HCT116 (cell line): ENCODE data around the gene TMEM143. TPM values are rescaled to one million over a fixed set of nuclear protein-coding genes. Genes with fewer than 3 reads are reported as not detected.

Experiments
- ATAC-seq: fragments of 200-7000 bp; cut with Tn5 transposase; 2 replicates; pipeline ENCODE4 v1.9.1; 2020; ENCODE audit warnings: mild to moderate bottlenecking, moderate library complexity
- BruUV-seq: library from RNA; stranded (reverse); fragments of 400-500 nt; replicated peaks from 2 replicates; lab custom pipeline; 2021; lab: Mats Ljungman, UMichigan
- CTCF ChIA-PET: fragments of 300-600 bp; sonication (Branson Sonifier 250); formaldehyde crosslinking; loops from one replicate; lab custom pipeline; 2021; ENCODE audit warnings: antibody characterized with exemption; lab: Charles Lee
- POLR2A ChIA-PET: fragments of 300-600, 350-600 bp; sonication (Branson Sonifier 250); formaldehyde crosslinking; loops from one replicate; lab custom pipeline; 2021; ENCODE audit warnings: antibody characterized with exemption; lab: Charles Lee
- RAD21 ChIA-PET, 2 experiments: fragments of 300-600 bp; sonication (Branson Sonifier 250); formaldehyde crosslinking; loops; one replicate each; lab custom pipeline; 2023; ENCODE audit warnings: low total read pairs in 2 of 2; ENCODE audit not compliant: uncharacterized antibody in 2 of 2, unreplicated experiment in 2 of 2, low non-redundant PET in 1 of 2; lab: Charles Lee
- DNase-seq: peaks from one replicate; pipeline ENCODE4 v3.0.0-alpha.2; 2010; ENCODE audit warnings: low read depth, low spot score
- H2AFZ ChIP-seq: fragments of 200-600 bp; shearing (Covaris generic), sonication (generic); 2 replicates; pipeline ENCODE4 v1.6.1; 2017; ENCODE audit warnings: low read depth, mixed run types, mixed read lengths, antibody characterized with exemption, low read length; ENCODE audit not compliant: poor library complexity, severe bottlenecking
- H3K27ac ChIP-seq: 2 replicates; pipeline ENCODE4 v1.5.1; 2012; ENCODE audit warnings: low read depth, low read length
- H3K27me3 ChIP-seq: fragments of 200-600 bp; sonication (generic); 2 replicates; pipeline ENCODE4 v1.6.1; 2016; ENCODE audit warnings: mixed run types, low read length, mixed read lengths; ENCODE audit not compliant: insufficient read depth
- H3K36me3 ChIP-seq, 2 experiments: fragments of 200-500 bp in 1 of 2; fragments of 200-600 bp in 1 of 2; sonication (Bioruptor generic) in 1 of 2; sonication (generic) in 1 of 2; 2 replicates each; pipeline versions ENCODE4 v1.5.1 to v1.6.1; 2014 to 2016; ENCODE audit warnings: low read length in 2 of 2, inconsistent platforms in 1 of 2, mixed read lengths in 1 of 2, mixed run types in 1 of 2; ENCODE audit not compliant: insufficient read depth in 2 of 2, control insufficient read depth in 1 of 2
- H3K4me1 ChIP-seq, 2 experiments: fragments of 200-600 bp in 1 of 2; sonication (generic) in 1 of 2; 2 replicates each; pipeline versions ENCODE4 v1.5.1 to v1.6.1; 2012 to 2017; ENCODE audit warnings: low read length in 2 of 2, inconsistent platforms in 1 of 2, mild to moderate bottlenecking in 1 of 2, mixed read lengths in 1 of 2, mixed run types in 1 of 2, moderate library complexity in 1 of 2; ENCODE audit not compliant: insufficient read depth in 2 of 2, control insufficient read depth in 1 of 2
- H3K4me2 ChIP-seq: fragments of 200-600 bp; sonication (generic); 2 replicates; pipeline ENCODE4 v1.6.1; 2017; ENCODE audit warnings: mixed run types, low read length, mixed read lengths
- H3K4me3 ChIP-seq, 2 experiments: fragments of 200-600 bp in 1 of 2; sonication (generic) in 1 of 2; replicated peaks in 1 of 2; 2 replicates each; pipeline ENCODE4 v1.5.1; 2011 to 2016; ENCODE audit warnings: low read length in 2 of 2, control low read depth in 1 of 2, low read depth in 1 of 2, mild to moderate bottlenecking in 1 of 2, mixed read lengths in 1 of 2, mixed run types in 1 of 2
- H3K79me2 ChIP-seq: fragments of 200-600 bp; sonication (generic); 2 replicates; pipeline ENCODE4 v1.6.1; 2017; ENCODE audit warnings: mild to moderate bottlenecking, mixed run types, low read length, moderate library complexity, mixed read lengths; ENCODE audit not compliant: insufficient read depth
- H3K9ac ChIP-seq: fragments of 200-600 bp; sonication (generic); 2 replicates; pipeline ENCODE4 v1.6.1; 2016; ENCODE audit warnings: low read length, mixed read lengths
- H3K9me2 ChIP-seq: fragments of 200-600 bp; sonication (generic), shearing (Covaris generic); 2 replicates; pipeline ENCODE4 v1.6.1; 2017; ENCODE audit warnings: mixed run types, mild to moderate bottlenecking, moderate library complexity; ENCODE audit not compliant: insufficient read depth
- H3K9me3 ChIP-seq, 2 experiments: fragments of 200-500 bp in 1 of 2; fragments of 200-600 bp in 1 of 2; sonication (Bioruptor generic) in 1 of 2; sonication (generic) in 1 of 2; 2 replicates each; pipeline ENCODE4 v1.6.1; 2014 to 2017; ENCODE audit warnings: low read length in 2 of 2, mixed read lengths in 2 of 2, inconsistent platforms in 1 of 2, low read depth in 1 of 2, mild to moderate bottlenecking in 1 of 2, mixed run types in 1 of 2, moderate library complexity in 1 of 2; ENCODE audit not compliant: control insufficient read depth in 1 of 2, insufficient read depth in 1 of 2
- H4K20me1 ChIP-seq: fragments of 200-600 bp; sonication (generic), shearing (Covaris generic); 2 replicates; pipeline ENCODE4 v1.6.1; 2017; ENCODE audit warnings: mixed run types, mild to moderate bottlenecking, moderate library complexity; ENCODE audit not compliant: insufficient read depth
- EZH2 ChIP-seq: fragments of 200-600 bp; sonication (generic); IDR thresholded peaks from 2 replicates; pipeline ENCODE4 v1.6.1; 2017; ENCODE audit warnings: antibody characterized with exemption, mixed run types
- JUND ChIP-seq: IDR thresholded peaks from 2 replicates; pipeline ENCODE4 v1.6.1; 2012
- POLR2AphosphoS5 ChIP-seq: IDR thresholded peaks from 2 replicates; pipeline ENCODE4 v1.6.1; 2011; ENCODE audit warnings: mild to moderate bottlenecking, low read depth, low read length, moderate library complexity
- REST ChIP-seq: IDR thresholded peaks from 2 replicates; pipeline ENCODE4 v1.6.1; 2012; ENCODE audit warnings: low read depth
- TCF7L2 ChIP-seq: IDR thresholded peaks from 2 replicates; pipeline ENCODE4 v1.7.0; 2011; ENCODE audit warnings: borderline replicate concordance, inconsistent platforms; ENCODE audit not compliant: insufficient read depth, insufficient read length; ENCODE audit errors: extremely low read depth
- YY1 ChIP-seq: IDR thresholded peaks from 2 replicates; pipeline ENCODE4 v1.6.1; 2011; ENCODE audit warnings: low read length, low read depth, moderate library complexity, mild to moderate bottlenecking; ENCODE audit not compliant: insufficient replicate concordance; ENCODE audit errors: extremely low read depth
- ZFX ChIP-seq: fragments of 450-650 bp; IDR thresholded peaks from 2 replicates; pipeline ENCODE4 v1.6.1; 2017
- ZNF274 ChIP-seq: fragments of 200-500 bp; sonication (Bioruptor generic); IDR thresholded peaks from 2 replicates; pipeline ENCODE4 v1.6.1; 2014; ENCODE audit warnings: mild to moderate bottlenecking, low read depth, low read length, inconsistent platforms
- intact Hi-C: fragments of 100-400 bp; cut with micrococcal nuclease; formaldehyde crosslinking; loops from 2 replicates; pipeline ENCODE4 v1.10.0; 2022
- total RNA-seq: library from RNA; stranded (reverse); gene quantifications from one replicate; pipeline ENCODE4 v1.2.1, GENCODE V29; 2021; ENCODE audit not compliant: unreplicated experiment

TMEM143 gene
- total RNA-seq, 1 experiment from 2014 or later: 13.2 TPM

GRCh38 chr19:48395170-48395455 is 31.4 kb upstream of the TMEM143 start:
- Histone ChIP-seq H3K4me2 (no peak overlapping the region), H3K9me3 (no peaks in the 10 kb centered on the region), H3K9ac (no peak overlapping the region), H3K27ac (no peak overlapping the region), H3K79me2 (peaks cover 23% of the 10 kb centered on the region), H4K20me1 (no peaks in the 10 kb centered on the region), H3K36me3 (no peaks in the 10 kb centered on the region), H3K4me3 (no peak overlapping the region), H3K27me3 (no peaks in the 10 kb centered on the region), H2AFZ (no peak overlapping the region), H3K9me2 (no peaks in the 10 kb centered on the region), H3K4me1 (peaks cover 17 to 66% of the 10 kb centered on the region in 2 experiments)
- ChIA-PET POLR2A (no interaction called here), CTCF (no interaction called here), RAD21 (no interaction called here)
- ATAC-seq: no peak
- intact Hi-C loops: loop anchor here (5.0 to 10.0 kb wide), 3 partner anchors 33 to 100 kb away; partner anchors contain the start of genes EMP3, SYNGR4 and TMEM143
- BruUV-seq: no TSS peak
- no peak for DNase-seq
- no peak for TF ChIP-seq EZH2
- TF ChIP-seq YY1: no peak
- TF ChIP-seq ZFX: no peak
- no peak for TF ChIP-seq ZNF274
- TF ChIP-seq TCF7L2: no peak
- TF ChIP-seq REST: no peak
- TF ChIP-seq JUND: no peak
- no peak for TF ChIP-seq POLR2AphosphoS5
